Stomach (tissue), 9 donors: ENCODE measurements around the gene CADPS. TPM values are rescaled to one million over a fixed set of nuclear protein-coding genes. Genes with fewer than 3 reads are reported as not detected.

Source experiments
- DNase-seq, 2 donors: peaks; one replicate each; pipeline versions ENCODE4 v3.0.0 to v3.0.0-alpha.2; 2013 to 2019
- H3K27ac ChIP-seq, 5 donors: fragments of 200-600 bp in 4 of 5; sonication (generic) in 4 of 5; one replicate each; pipeline ENCODE4 v1.5.1; 2013 to 2019; ENCODE audit warnings: mild to moderate bottlenecking in 1 of 5, moderate library complexity in 1 of 5
- H3K27me3 ChIP-seq, 3 donors: fragments of 200-600 bp; sonication (generic); one replicate each; pipeline ENCODE4 v1.5.1; 2017 to 2019; ENCODE audit warnings: mixed run types in 1 of 3
- H3K36me3 ChIP-seq, 4 donors: fragments of 200-600 bp; sonication (generic); 1 replicate in 3 of 4; 2 replicates in 1 of 4; pipeline ENCODE4 v1.5.1; 2016 to 2019
- H3K4me1 ChIP-seq, 4 donors: fragments of 200-600 bp; sonication (generic); one replicate each; pipeline ENCODE4 v1.5.1; 2016 to 2019
- H3K4me3 ChIP-seq, 4 donors: fragments of 200-600 bp; sonication (generic) in 3 of 4; one replicate each; pipeline ENCODE4 v1.5.1; 2016 to 2019; ENCODE audit warnings: mild to moderate bottlenecking in 1 of 4
- H3K9me3 ChIP-seq, 4 donors: fragments of 200-600 bp; sonication (generic); one replicate each; pipeline ENCODE4 v1.5.1; 2016 to 2019
- EP300 ChIP-seq: sonication (generic); formaldehyde crosslinking; IDR thresholded peaks from one replicate; pipeline ENCODE4 v1.6.1; 2017; ENCODE audit warnings: antibody characterized with exemption
- POLR2A ChIP-seq, 4 donors: fragments of 450-650 bp; IDR thresholded peaks; one replicate each; pipeline ENCODE4 v1.6.1; 2016; ENCODE audit warnings: antibody characterized with exemption in 4 of 4, control low read depth in 2 of 4, mild to moderate bottlenecking in 1 of 4, moderate library complexity in 1 of 4
- POLR2AphosphoS5 ChIP-seq, 3 donors: sonication (generic); formaldehyde crosslinking; IDR thresholded peaks; one replicate each; pipeline ENCODE4 v1.6.1; 2016; ENCODE audit warnings: antibody characterized with exemption in 3 of 3
- WGBS, 5 donors: extraction: QIAGEN DNeasy Blood & Tissue Kit in 3 of 5; methylation state at CpG; one replicate each; pipeline versions ENCODE4 v1.1.5 to v1.1.7; 2013 to 2018; 5-methylcytosine and 5-hydroxymethylcytosine counted together
- intact Hi-C: fragments of 100-400 bp; cut with DNase I; formaldehyde crosslinking; loops from one replicate; pipeline ENCODE4 v1.15.1; 2023; ENCODE audit warnings: low total_unique reads
- polyA plus RNA-seq, 3 donors: library from polyadenylated mRNA; stranded (reverse); fragments of 200-250 nt; gene quantifications; one replicate each; pipeline ENCODE4 v1.2.3, GENCODE V29; 2013
- total RNA-seq, 5 donors: library from RNA; depleted of rRNA; stranded (reverse); fragments of >200 nt; gene quantifications; one replicate each; pipeline versions ENCODE4 v1.1.0 to v1.2.3, GENCODE V29; 2014 to 2016
- TF ChIP-seq, protein P1 (sequence below), 7 experiments: fragments of 450-650 bp in 4 of 7; fragments of 200-600 bp in 3 of 7; sonication (generic) in 3 of 7; IDR thresholded peaks; one replicate each; pipeline ENCODE4 v1.5.1; 2016 to 2019; ENCODE audit warnings: antibody characterized with exemption in 7 of 7, control low read depth in 2 of 7, mild to moderate bottlenecking in 1 of 7
- donor health status: healthy with polysubstance abuse.
- donor health status: Bipolar disorder and iron deficiency.
- donor health status: healthy.

Gene CADPS
- total and polyA plus RNA-seq, 8 donors: 0.58 to 32.2 (median 3.4) TPM

DNA sequence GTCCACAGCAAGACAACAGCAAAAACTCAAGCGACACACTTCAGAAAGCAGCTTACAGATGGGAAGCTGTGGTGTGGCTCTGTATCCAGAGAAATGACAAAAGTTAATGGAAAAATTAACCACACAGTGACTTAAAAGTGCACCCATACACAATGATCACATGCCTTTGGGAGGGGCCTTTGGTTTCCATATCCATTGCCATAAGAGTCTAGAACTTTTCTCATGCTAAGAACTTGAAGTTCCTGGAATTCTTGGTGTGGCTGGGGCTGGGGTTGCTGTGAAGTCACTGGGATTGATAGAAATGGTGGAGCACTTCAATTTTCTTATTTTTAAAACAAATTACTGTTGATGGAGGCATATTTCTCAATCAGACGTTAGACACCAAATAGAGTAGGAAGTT is 393.3 kb downstream of the CADPS start:
- no peak for DNase-seq
- H3K9me3 ChIP-seq: no peaks in the 10 kb centered on the region
- no peak for TF ChIP-seq POLR2AphosphoS5 (IDR thresholded peaks at IDR 0.05)
- H3K27me3 ChIP-seq: no peaks in the 10 kb centered on the region
- no peaks in the 10 kb centered on the region for H3K4me1 ChIP-seq
- H3K4me3 ChIP-seq: no peak overlapping the region
- intact Hi-C loops: no loop called here
- WGBS, 5 donors: 78 to 89% (median 85%) methylated on average over 2 of the region's 2 CpGs
- no peak overlapping the region for H3K27ac ChIP-seq
- H3K36me3 ChIP-seq: no peaks in the 10 kb centered on the region

DNA sequence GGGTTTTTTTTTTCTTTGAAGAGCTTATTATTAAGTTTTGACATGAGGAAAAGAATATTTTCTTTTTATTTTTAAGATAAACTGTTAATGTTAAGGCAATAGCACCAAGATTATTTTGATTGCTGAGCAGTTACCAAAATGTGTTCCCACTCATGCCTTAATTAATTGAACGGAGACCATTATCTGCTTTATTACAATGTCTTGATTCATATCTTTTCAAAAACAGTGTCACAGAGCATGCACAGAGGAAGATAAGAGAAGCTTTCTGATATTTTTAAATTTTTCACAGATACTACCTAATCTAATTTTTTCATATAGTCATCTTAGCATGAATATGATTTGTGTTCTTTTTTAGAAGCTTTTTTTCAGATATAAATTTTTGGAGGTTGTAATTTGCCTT is 395.2 kb downstream of the CADPS start:
- Histone ChIP-seq H3K27ac (no peak overlapping the region), H3K4me1 (no peaks in the 10 kb centered on the region), H3K9me3 (no peaks in the 10 kb centered on the region), H3K36me3 (no peaks in the 10 kb centered on the region), H3K27me3 (no peaks in the 10 kb centered on the region), H3K4me3 (no peak overlapping the region)
- no peak for DNase-seq
- WGBS, 5 donors: 63 to 77% (median 75%) methylated on average over 1 of the region's 1 CpG
- intact Hi-C loops: no loop called here
- no peak for TF ChIP-seq POLR2A (IDR thresholded peaks at IDR 0.05)
- TF ChIP-seq EP300: no peak
- no peak for TF ChIP-seq POLR2AphosphoS5 (IDR thresholded peaks at IDR 0.05)
- TF ChIP-seq, protein P1, sequence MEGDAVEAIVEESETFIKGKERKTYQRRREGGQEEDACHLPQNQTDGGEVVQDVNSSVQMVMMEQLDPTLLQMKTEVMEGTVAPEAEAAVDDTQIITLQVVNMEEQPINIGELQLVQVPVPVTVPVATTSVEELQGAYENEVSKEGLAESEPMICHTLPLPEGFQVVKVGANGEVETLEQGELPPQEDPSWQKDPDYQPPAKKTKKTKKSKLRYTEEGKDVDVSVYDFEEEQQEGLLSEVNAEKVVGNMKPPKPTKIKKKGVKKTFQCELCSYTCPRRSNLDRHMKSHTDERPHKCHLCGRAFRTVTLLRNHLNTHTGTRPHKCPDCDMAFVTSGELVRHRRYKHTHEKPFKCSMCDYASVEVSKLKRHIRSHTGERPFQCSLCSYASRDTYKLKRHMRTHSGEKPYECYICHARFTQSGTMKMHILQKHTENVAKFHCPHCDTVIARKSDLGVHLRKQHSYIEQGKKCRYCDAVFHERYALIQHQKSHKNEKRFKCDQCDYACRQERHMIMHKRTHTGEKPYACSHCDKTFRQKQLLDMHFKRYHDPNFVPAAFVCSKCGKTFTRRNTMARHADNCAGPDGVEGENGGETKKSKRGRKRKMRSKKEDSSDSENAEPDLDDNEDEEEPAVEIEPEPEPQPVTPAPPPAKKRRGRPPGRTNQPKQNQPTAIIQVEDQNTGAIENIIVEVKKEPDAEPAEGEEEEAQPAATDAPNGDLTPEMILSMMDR (IDR thresholded peaks at IDR 0.05): no peak

DNA sequence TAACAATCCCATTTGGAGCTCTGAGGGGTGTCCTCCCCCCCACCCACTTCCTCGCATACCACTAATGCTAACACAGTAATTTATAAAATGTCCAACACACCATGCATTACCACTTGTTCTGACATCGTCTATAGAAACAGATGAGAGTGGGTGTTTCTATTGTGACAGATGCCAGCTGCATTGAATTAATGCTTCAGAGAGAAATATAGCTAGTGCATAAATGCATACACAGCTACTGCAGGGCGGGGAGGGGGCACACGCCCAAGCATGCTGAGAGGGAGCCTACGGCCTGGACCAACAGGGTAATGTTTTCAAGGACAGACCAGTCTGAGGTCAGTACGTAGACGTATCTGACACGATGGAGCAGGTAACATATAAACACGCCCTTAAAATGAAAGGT is 395.9 kb downstream of the CADPS start:
- Histone ChIP-seq H3K4me3 (no peak overlapping the region), H3K27me3 (no peaks in the 10 kb centered on the region), H3K4me1 (no peaks in the 10 kb centered on the region), H3K36me3 (no peaks in the 10 kb centered on the region), H3K27ac (no peak overlapping the region), H3K9me3 (no peaks in the 10 kb centered on the region)
- TF ChIP-seq EP300 (no peak), POLR2AphosphoS5 (IDR thresholded peaks at IDR 0.05) (no peak)
- no peak for DNase-seq
- intact Hi-C loops: no loop called here
- 58 to 78% (median 76%) methylated on average over 9 of the region's 9 CpGs for WGBS, 5 donors

DNA sequence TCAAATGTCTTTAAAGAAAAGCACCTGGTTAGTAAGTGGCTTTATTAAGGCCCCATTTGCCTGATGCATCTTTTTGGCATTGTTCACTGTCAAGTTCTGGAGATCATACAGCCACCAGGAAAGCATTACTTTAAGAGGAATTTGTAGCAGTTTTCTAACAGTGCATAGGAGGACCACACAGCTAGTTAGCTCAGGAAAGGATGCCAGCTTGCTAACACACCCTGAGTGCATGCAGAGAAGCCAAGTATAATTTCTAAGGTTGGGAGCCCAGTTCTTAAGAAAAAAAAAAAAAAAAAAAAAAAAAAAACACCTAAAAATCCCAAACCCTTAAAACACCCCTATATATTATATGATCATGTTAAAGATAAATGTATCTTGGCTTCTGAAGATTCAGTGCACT is 399.9 kb downstream of the CADPS start:
- intact Hi-C loops: no loop called here
- Histone ChIP-seq H3K27ac (no peak overlapping the region), H3K36me3 (no peaks in the 10 kb centered on the region), H3K9me3 (no peaks in the 10 kb centered on the region), H3K4me3 (no peak overlapping the region), H3K27me3 (no peaks in the 10 kb centered on the region), H3K4me1 (no peaks in the 10 kb centered on the region)
- no peak for DNase-seq
- TF ChIP-seq POLR2AphosphoS5 (IDR thresholded peaks at IDR 0.05) (no peak), POLR2A (IDR thresholded peaks at IDR 0.05) (no peak), EP300 (no peak)
- TF ChIP-seq, protein P1 (IDR thresholded peaks at IDR 0.05): no peak

DNA sequence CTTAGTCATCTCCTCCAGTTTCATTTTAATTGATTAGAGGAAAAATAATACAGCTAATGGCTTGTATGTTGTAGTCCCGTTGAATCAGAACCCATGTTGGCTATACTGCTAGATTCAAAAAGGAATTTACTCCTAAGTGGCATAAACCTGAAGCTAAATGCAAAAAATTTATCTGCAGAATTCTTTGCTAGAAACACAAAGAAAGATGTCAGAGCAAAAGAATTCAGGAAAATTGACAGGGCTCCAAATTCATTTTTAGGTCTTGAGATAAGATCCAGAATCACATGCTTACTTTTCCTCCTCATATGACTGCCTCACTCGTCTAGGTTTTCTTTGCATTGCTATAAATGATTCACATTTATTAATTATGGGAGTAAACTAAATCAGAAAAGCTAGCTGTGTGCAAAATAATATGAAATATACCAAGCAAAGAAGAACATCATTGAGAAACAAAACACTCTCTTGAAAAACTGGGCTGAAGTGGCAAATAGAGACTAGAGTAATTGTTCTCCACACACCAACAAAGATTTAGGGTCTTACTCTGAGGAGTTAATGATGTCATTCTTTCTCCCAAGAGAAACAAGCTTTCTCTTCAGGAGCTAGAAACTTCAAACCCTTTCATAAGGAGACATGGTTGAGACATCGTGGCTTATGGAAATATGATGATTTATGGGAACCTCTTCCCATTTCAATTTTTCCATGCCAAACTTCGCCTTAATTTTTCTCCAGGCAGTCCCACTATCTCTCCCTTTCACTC is 407.1 kb downstream of the CADPS start:
- DNase-seq: no peak
- Histone ChIP-seq H3K27ac (no peak overlapping the region), H3K4me3 (no peak overlapping the region), H3K4me1 (no peaks in the 10 kb centered on the region), H3K9me3 (no peaks in the 10 kb centered on the region), H3K36me3 (no peaks in the 10 kb centered on the region), H3K27me3 (no peaks in the 10 kb centered on the region)
- 57 to 70% (median 65%) methylated on average over 4 of the region's 4 CpGs for WGBS, 5 donors
- TF ChIP-seq EP300 (no peak), POLR2AphosphoS5 (IDR thresholded peaks at IDR 0.05) (no peak), POLR2A (IDR thresholded peaks at IDR 0.05) (no peak)
- TF ChIP-seq, protein P1 (IDR thresholded peaks at IDR 0.05): no peak
- intact Hi-C loops: no loop called here
